ENCODE measurements around the gene ETF1.

The ETF1 gene

GRCh38 chr5:138560971-138561370, 17.9 kb upstream of the ETF1 start:
- DNase-seq = no peak

- no peak for DNase-seq
Measured at GRCh38 chr5:138559937-138560336, 16.9 kb upstream of the ETF1 start.

- no peak for DNase-seq
Measured at GRCh38 chr5:138557677-138558076, 14.6 kb upstream of the ETF1 start.

DNA sequence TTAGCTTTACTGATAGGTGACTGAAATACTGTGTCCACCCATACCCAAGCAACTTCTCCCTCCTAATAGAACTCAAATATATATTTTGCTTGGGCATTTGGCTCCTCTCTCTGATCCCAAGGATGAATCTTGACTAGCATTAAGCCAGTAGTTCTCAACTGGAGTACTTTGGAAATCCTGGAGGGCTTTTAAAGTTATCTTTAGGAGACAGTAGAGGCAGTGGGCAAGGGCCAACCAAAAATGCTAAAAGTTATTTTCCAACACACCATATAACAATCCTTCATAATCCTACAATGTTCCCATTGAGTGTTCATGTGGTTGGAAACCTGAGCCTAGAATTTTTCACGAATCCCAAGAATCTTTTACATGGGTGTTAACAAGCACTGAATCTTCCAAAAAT, 11.1 kb upstream of the ETF1 start:
- no peak for DNase-seq

DNA sequence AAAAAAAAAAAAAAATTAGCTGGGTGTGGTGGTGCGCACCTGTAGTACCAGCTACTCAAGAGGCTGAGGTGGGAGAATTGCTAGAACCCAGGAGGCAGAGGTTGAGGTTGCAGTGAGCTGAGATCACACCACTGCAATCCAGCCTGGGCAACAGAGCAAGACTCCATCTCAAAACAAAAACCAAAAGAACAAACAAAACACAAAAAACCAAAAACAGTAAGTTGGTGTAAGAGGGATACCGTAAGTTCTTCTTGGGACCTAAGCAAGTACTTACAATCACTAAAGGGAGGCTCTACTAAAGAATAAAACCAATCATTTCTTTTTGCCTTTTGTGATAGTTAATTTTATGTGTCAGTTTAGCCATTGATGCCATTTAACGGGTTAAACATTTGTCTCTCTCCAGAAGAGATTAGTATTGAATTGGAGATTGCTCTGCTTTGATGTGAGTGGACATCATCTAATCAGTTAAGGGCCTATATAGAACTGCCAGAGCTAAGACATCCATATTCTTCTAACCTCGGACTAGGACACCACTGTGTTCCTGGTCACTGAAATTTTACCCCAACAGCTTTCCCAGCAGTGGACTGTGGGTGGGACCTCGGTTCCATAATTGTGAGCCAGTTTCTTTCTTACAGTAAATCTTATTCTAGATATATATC, 10.5 kb upstream of the ETF1 start:
- no peak for DNase-seq

DNA sequence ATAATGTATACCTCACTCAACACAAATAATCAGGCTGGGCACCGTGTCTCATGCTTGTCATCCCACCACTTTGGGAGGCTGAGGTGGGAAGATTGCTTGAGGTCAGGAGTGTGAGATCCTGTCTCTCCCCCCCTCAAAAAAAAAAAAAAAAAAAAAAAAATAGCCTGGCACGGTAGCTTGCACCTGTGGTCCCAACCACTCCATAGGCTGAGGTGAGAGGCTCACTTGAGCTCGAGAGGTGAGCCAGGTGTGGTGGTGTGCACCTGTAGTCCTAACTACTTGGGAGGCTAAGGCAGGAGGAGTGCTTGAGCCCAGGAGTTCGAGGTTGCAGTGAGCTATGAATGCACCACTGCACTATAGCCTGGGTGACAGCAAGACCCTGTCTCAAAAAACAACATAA, 9.6 kb upstream of the ETF1 start:
- no peak for DNase-seq

GRCh38 chr5:138549414-138549813, 6.4 kb upstream of the ETF1 start:
- no peak for DNase-seq

- DNase-seq = no peak
Measured at GRCh38 chr5:138545919-138546562, 3.0 kb upstream of the ETF1 start.

GRCh38 chr5:138544181-138545134, 1.4 kb upstream of the ETF1 start:
- DNase-seq = no peak

GRCh38 chr5:138543730-138544104, 681 bp upstream of the ETF1 start:
- DNase-seq = no peak

DNA sequence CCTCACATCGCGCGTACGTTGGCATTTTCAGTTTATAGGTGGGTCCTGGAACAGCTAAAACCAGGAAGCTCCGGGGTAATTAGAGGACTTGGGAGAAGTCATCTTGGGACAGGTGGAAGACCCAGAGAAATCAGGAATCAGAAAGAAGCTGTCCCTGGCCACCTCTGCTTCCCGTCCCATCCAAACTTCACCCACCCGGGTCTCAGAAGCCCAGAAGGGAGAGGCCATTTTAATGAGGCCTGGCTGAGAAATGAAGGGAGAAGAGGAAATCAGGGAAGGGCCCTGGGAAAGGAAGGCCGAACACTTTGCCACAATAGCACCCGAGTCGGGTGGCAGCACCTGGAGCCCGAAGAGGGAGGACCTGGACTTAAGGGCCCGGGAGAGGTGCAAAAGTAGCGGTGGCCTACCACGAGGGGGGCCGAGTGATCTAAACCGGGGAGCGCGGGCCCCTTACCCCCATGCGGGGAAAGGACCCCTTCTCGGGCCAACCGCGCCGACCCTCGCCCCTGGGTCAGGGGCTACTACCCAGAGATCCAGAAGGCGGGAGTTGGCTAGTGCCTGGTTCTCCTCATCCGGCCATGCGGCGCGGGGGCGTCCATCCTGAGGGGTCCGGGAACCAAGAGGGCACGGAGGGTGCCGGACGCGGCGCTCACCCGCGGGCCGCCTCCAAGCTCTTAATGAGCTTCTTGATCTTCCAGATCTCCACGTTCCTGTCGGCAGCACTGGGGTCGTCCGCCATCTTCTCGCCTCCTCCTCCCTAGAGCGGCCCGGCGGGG, 668 bp downstream of the ETF1 start:
- DNase-seq = no peak

GRCh38 chr5:138541511-138542179, 1.4 kb downstream of the ETF1 start:
- DNase-seq = no peak

DNA sequence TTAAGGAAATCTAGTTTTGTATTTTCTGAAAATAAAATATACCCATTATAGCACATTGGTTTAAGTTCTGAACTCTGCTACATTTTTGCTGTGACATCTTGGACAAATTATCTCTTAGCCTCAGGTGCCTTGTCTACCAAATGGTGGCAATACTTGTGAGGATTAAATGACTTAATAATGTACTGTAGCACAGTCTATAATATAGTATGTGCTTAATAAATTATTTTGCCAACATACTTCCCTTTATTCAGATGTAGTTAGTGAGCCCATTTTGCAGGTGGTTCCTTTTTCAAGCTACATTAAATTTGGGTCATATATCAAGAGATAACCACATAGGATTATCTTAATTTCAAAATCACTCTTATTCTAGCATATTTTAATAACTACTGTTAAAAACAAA, 3.2 kb downstream of the ETF1 start:
- DNase-seq = no peak

GRCh38 chr5:138538943-138539627, 4.0 kb downstream of the ETF1 start:
- DNase-seq = no peak

GRCh38 chr5:138536665-138537315, 6.2 kb downstream of the ETF1 start:
- DNase-seq = no peak

- no peak for DNase-seq
Measured at GRCh38 chr5:138536215-138536614, 6.8 kb downstream of the ETF1 start.

DNA sequence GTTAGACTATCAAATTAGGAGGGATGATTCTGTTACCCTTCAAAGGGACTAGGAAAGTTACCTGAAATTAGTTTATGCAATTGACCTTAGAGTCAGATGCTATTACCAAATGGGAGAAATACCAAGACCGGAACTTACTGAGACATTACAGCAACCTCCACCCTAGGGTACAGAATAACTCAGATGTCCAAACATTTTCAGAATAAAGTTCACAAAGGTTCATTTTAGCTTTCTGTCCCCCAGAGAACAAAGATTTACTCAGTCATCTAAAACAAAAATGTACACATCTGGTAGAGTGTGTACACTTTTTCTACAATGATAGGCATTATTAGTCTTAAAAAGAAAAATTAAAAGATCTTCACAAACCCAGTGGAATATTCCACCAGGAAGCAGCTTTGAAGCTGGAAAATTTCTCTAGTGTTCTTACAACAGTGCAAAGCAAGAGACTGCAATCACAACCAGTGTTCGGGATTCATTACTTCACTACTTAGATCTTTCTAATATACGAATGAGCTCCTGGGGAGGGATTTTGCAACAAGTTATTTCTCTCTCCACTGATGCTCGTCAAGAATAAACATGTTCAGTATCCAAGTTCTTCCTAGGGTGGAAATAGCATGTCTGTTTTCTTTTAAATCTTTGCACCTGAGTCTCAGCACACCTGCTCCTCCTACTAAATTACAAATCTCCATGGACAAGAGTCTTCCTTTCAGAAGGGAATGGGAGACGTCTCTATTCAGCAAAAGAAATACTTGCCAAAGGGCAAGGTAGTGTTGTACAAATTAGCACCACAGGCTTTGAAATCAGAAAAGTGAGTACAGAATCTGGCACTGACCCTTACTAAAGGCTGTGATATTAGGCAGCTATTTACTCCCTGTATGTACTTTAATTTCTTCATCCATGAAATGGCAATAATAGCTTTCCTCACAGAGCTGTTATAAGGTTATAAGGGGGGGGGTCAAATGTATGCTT, 8.8 kb downstream of the ETF1 start:
- DNase-seq = no peak

DNA sequence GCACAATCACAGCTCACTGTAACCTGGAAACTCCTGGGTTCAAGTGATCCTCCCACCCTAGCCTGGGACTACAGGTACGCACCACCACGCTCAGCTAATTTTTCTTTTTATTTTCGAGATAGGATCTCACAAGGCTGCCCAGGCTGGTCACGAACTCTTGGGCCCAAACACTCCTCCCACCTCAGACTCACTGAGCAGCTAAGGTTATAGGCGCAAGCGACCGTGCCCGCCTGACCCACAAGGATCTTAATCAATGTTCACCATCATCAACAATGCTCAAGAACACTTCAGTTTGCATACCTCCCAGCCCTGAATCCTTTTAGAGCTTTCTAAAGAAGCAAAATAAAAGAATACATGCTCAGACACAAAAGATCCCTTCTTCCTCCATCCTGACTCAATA, 13.2 kb downstream of the ETF1 start:
- DNase-seq = no peak

GRCh38 chr5:138528744-138529469, 14.1 kb downstream of the ETF1 start:
- no peak for DNase-seq

All from NCI-H524 treated with DMSO at 0.1 percent for 48 hours (cell line).